Measurements from ENCODE around the gene HOGA1. TPM values are rescaled to one million over a fixed set of nuclear protein-coding genes. Genes with fewer than 3 reads are reported as not detected.
"Not testable (repeated sequence)": the region's sequence is repeated elsewhere in the genome, so short reads cannot be mapped to it uniquely, and the experiment has no call there.

The HOGA1 gene
- total RNA-seq, 1 experiment from 2014 or later: 4.4 TPM

- H3K27ac ChIP-seq: no peak overlapping the region
- H3K4me1 ChIP-seq (replicated peaks; ENCODE audit: insufficient read depth): peaks cover 9% of the 10 kb centered on the region
- peaks cover 42% of the 10 kb centered on the region for H3K79me2 ChIP-seq (ENCODE audit: low read depth)
- H3K9me2 ChIP-seq (ENCODE audit: insufficient read depth): no peaks in the 10 kb centered on the region
- H3F3A ChIP-seq (ENCODE audit: insufficient read depth, low read depth): peaks cover 7% of the 10 kb centered on the region; the same call in 1 of the 2 replicates
- H2AFZ ChIP-seq: peak overlapping the region; percentile 71
- no peak for DNase-seq
- TSS peak; percentile 43 for BruUV-seq (replicated peaks)
- intact Hi-C loops (cut with micrococcal nuclease; ENCODE audit: unreplicated experiment): loop anchor here (1.0 kb wide), 1 partner anchor 8 kb away; no protein-coding TSS in a partner anchor
- H4K20me1 ChIP-seq (ENCODE audit: insufficient read depth): no peaks in the 10 kb centered on the region
- H3K27me3 ChIP-seq (ENCODE audit: insufficient read depth, low read depth): no peaks in the 10 kb centered on the region
- no peak for TF ChIP-seq EZH2 (IDR thresholded peaks at IDR 0.05; ENCODE audit: low read depth)
- no peak for TF ChIP-seq CTCF (conservative IDR thresholded peaks at IDR 0.05)
- H3K36me3 ChIP-seq (ENCODE audit: low read depth): no peaks in the 10 kb centered on the region
- peak overlapping the region; percentile 93 for H3K4me3 ChIP-seq
- H3K9me3 ChIP-seq (ENCODE audit: insufficient read depth, low read depth): no peaks in the 10 kb centered on the region
- ChIA-PET CTCF (no interaction called here), POLR2A (ENCODE audit: unreplicated experiment) (interaction anchor here (0.7 kb wide), 1 partner anchor 164 kb away, joined by 11 read pairs; no protein-coding TSS in a partner anchor)
- H3K4me2 ChIP-seq: peak overlapping the region; percentile 78
Observed at GRCh38 chr10:97640868-97641811, 57.0 kb downstream of the HOGA1 start.

GRCh38 chr10:97642471-97643159, 58.4 kb downstream of the HOGA1 start:
- H3K9me2 ChIP-seq (ENCODE audit: insufficient read depth); intact Hi-C loops (cut with micrococcal nuclease; ENCODE audit: unreplicated experiment); H3K27ac ChIP-seq; H3K36me3 ChIP-seq (ENCODE audit: low read depth); H2AFZ ChIP-seq; H3K4me3 ChIP-seq; H4K20me1 ChIP-seq (ENCODE audit: insufficient read depth); POLR2A ChIA-PET (ENCODE audit: unreplicated experiment); BruUV-seq (replicated peaks); H3K9me3 ChIP-seq (ENCODE audit: insufficient read depth, low read depth); H3K27me3 ChIP-seq (ENCODE audit: insufficient read depth, low read depth); DNase-seq: not testable (repeated sequence)
- H3F3A ChIP-seq (ENCODE audit: insufficient read depth, low read depth): peaks cover 21% of the 10 kb centered on the region
- CTCF ChIA-PET: interaction anchor here (0.7 kb wide), 1 partner anchor 204 kb away, joined by 4 read pairs; no protein-coding TSS in a partner anchor
- H3K79me2 ChIP-seq (ENCODE audit: low read depth): peaks cover 47% of the 10 kb centered on the region
- H3K4me2 ChIP-seq: peak overlapping the region; percentile 78; the same call in 1 of the 2 replicates
- peaks cover 18% of the 10 kb centered on the region for H3K4me1 ChIP-seq (replicated peaks; ENCODE audit: insufficient read depth)

DNA sequence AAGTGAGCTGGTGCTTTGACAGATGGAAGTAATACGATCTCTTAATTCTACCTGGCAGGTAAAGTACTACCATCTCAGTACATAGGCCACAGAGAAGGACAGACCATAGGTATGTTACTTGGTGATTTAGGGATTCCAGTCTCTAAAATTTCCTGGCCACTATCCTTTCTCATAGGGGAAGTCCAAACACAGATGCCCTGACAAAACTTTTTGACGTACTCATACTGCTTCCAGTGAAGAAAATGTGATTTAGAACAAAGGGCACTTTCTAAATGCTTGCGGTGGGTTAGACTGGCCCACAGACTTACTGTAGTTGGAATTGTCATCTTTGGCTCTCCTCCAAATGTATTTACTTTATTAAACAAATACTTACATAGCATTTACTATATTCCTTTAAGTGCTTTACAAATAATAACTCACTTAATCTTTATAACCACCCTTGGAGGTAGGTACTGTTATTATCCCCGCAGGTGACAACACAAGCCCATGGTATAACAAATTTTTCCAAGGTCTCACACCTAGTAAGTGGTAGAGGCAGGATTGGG, 59.3 kb downstream of the HOGA1 start:
- no TSS peak for BruUV-seq (replicated peaks)
- Histone ChIP-seq H3K4me2 (peak overlapping the region; percentile 7; the same call in 1 of the 2 replicates), H3K79me2 (ENCODE audit: low read depth) (peaks cover 51% of the 10 kb centered on the region), H3K27me3 (ENCODE audit: insufficient read depth, low read depth) (no peaks in the 10 kb centered on the region), H4K20me1 (ENCODE audit: insufficient read depth) (no peaks in the 10 kb centered on the region), H3K9me2 (ENCODE audit: insufficient read depth) (no peaks in the 10 kb centered on the region), H3K27ac (no peak overlapping the region), H3K4me1 (replicated peaks; ENCODE audit: insufficient read depth) (peaks cover 27% of the 10 kb centered on the region), H3K4me3 (no peak overlapping the region), H2AFZ (no peak overlapping the region), H3K9me3 (ENCODE audit: insufficient read depth, low read depth) (no peaks in the 10 kb centered on the region), H3K36me3 (ENCODE audit: low read depth) (no peaks in the 10 kb centered on the region), H3F3A (ENCODE audit: insufficient read depth, low read depth) (peaks cover 27% of the 10 kb centered on the region)
- intact Hi-C loops (cut with micrococcal nuclease; ENCODE audit: unreplicated experiment): no loop called here
- no peak for DNase-seq
- POLR2A ChIA-PET (ENCODE audit: unreplicated experiment): no interaction called here
- TF ChIP-seq CTCF (conservative IDR thresholded peaks at IDR 0.05) (no peak), EZH2 (IDR thresholded peaks at IDR 0.05; ENCODE audit: low read depth) (no peak)
- CTCF ChIA-PET: no interaction called here

Measured in PC-9 (cell line).